Astrocyte (in vitro differentiated cells and primary cell): Measurements from ENCODE around the gene CPNE2. TPM values are rescaled to one million over a fixed set of nuclear protein-coding genes. Genes with fewer than 3 reads are reported as not detected.
"Not testable (repeated sequence)": the region's sequence is repeated elsewhere in the genome, so short reads cannot be mapped to it uniquely, and the experiment has no call there.

Experiments used
- DNase-seq: peaks from one replicate; pipeline ENCODE4 v3.0.0-alpha.2; 2010; ENCODE audit warnings: low read depth
- FAIRE-seq: peaks from 2 replicates; lab custom pipeline; 2011; peaks lifted over from hg19 to GRCh38; lab: Jason Lieb, UNC
- H2AFZ ChIP-seq: 2 replicates; pipeline ENCODE4 v1.6.0; 2012; ENCODE audit warnings: low read depth, low read length, inconsistent platforms
- H3K27ac ChIP-seq: 2 replicates; pipeline ENCODE4 v1.5.1; 2011; ENCODE audit warnings: low read depth, low read length, inconsistent platforms
- H3K27me3 ChIP-seq: 2 replicates; pipeline ENCODE4 v1.6.0; 2011; ENCODE audit warnings: low read length, inconsistent platforms; ENCODE audit not compliant: insufficient read depth
- H3K36me3 ChIP-seq: 2 replicates; pipeline ENCODE4 v1.5.1; 2011; ENCODE audit warnings: low read length, inconsistent platforms; ENCODE audit not compliant: insufficient read depth
- H3K4me1 ChIP-seq: 2 replicates; pipeline ENCODE4 v1.5.1; 2011; ENCODE audit warnings: low read length, inconsistent platforms; ENCODE audit not compliant: insufficient read depth
- H3K4me2 ChIP-seq: 2 replicates; pipeline ENCODE4 v1.6.0; 2012; ENCODE audit warnings: low read length, inconsistent platforms
- H3K4me3 ChIP-seq: 2 replicates; pipeline ENCODE4 v1.5.1; 2011; ENCODE audit warnings: low read depth, mild to moderate bottlenecking, low read length, inconsistent platforms; ENCODE audit not compliant: insufficient read depth
- H3K79me2 ChIP-seq: 2 replicates; pipeline ENCODE4 v1.6.0; 2012; ENCODE audit warnings: mild to moderate bottlenecking, low read length, inconsistent platforms; ENCODE audit not compliant: insufficient read depth
- H3K9ac ChIP-seq: 2 replicates; pipeline ENCODE4 v1.6.0; 2012; ENCODE audit warnings: mild to moderate bottlenecking, low read length, inconsistent platforms
- H3K9me3 ChIP-seq: 2 replicates; pipeline ENCODE4 v1.5.1; 2012; ENCODE audit warnings: low read depth, mild to moderate bottlenecking, low read length, inconsistent platforms; ENCODE audit not compliant: insufficient read depth
- H4K20me1 ChIP-seq: 2 replicates; pipeline ENCODE4 v1.6.0; 2012; ENCODE audit warnings: low read length, inconsistent platforms; ENCODE audit not compliant: insufficient read depth
- H3K27ac Mint-ChIP-seq: one replicate; pipeline ENCODE4 v1.8.0; 2021; ENCODE audit warnings: mild to moderate bottlenecking, mixed read lengths; ENCODE audit not compliant: unreplicated experiment
- H3K27me3 Mint-ChIP-seq: one replicate; pipeline ENCODE4 v1.8.0; 2021; ENCODE audit warnings: low read depth, mixed read lengths; ENCODE audit not compliant: unreplicated experiment
- H3K36me3 Mint-ChIP-seq: one replicate; pipeline ENCODE4 v1.8.0; 2021; ENCODE audit warnings: low read depth, mixed read lengths; ENCODE audit not compliant: unreplicated experiment
- H3K4me1 Mint-ChIP-seq: one replicate; pipeline ENCODE4 v1.8.0; 2021; ENCODE audit warnings: low read depth, mixed read lengths; ENCODE audit not compliant: unreplicated experiment
- H3K4me3 Mint-ChIP-seq: one replicate; pipeline ENCODE4 v1.8.0; 2021; ENCODE audit warnings: mild to moderate bottlenecking, moderate library complexity, mixed read lengths; ENCODE audit not compliant: unreplicated experiment
- H3K9me3 Mint-ChIP-seq: one replicate; pipeline ENCODE4 v1.8.0; 2021; ENCODE audit warnings: mild to moderate bottlenecking, mixed read lengths; ENCODE audit not compliant: unreplicated experiment
- CTCF ChIP-seq: IDR thresholded peaks from 2 replicates; pipeline ENCODE4 v1.5.1; 2011; ENCODE audit warnings: low read depth, mild to moderate bottlenecking, inconsistent platforms, low read length, moderate library complexity; ENCODE audit not compliant: insufficient read depth
- EZH2 ChIP-seq: IDR thresholded peaks from 2 replicates; pipeline ENCODE4 v1.6.1; 2012; ENCODE audit warnings: mild to moderate bottlenecking, low read length, inconsistent platforms; ENCODE audit not compliant: insufficient read depth
- total RNA-seq: library from RNA; stranded (reverse); gene quantifications from 2 replicates; pipeline ENCODE4 v1.2.1, GENCODE V29; 2021

The CPNE2 gene
- total RNA-seq, 1 donor from 2014 or later: 19.3 TPM

DNA sequence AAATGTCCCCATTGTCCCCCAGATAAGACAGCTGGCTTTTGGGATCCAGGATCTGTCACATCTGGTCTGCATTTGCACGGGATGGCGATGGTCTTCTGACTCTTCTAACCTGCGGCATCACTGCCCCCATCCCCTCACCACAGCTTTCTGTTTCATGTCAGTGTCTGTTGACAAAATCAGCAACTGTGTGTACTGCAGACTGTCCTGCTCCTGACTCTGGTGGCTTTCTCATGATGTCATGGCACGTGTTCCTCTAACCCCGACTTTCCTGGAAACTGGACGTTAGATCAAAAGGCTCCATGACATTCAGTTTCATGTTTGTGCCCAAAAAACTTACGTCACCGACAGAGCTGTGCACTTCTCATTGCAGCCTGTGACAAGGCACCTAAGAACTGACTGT, 30.1 kb upstream of the CPNE2 start:
- Mint-ChIP-seq H3K9me3 (peaks cover 2% of the 10 kb centered on the region), H3K27ac (no peak overlapping the region), H3K27me3 (peaks cover 10% of the 10 kb centered on the region), H3K4me3 (no peak overlapping the region), H3K4me1 (no peaks in the 10 kb centered on the region), H3K36me3 (peaks cover 19% of the 10 kb centered on the region)
- Histone ChIP-seq H3K4me3 (no peak overlapping the region), H3K36me3 (peaks cover 3% of the 10 kb centered on the region), H3K9me3 (no peaks in the 10 kb centered on the region), H3K27me3 (no peaks in the 10 kb centered on the region), H3K9ac (no peak overlapping the region), H3K4me2 (no peak overlapping the region), H3K79me2 (no peaks in the 10 kb centered on the region), H3K4me1 (peaks cover 9% of the 10 kb centered on the region), H3K27ac (no peak overlapping the region), H4K20me1 (no peaks in the 10 kb centered on the region), H2AFZ (no peak overlapping the region)
- no peak for TF ChIP-seq CTCF
- TF ChIP-seq EZH2: no peak
- FAIRE-seq (no peak), DNase-seq (no peak)

- not testable (repeated sequence) for H3K4me3 ChIP-seq, H3K4me2 ChIP-seq, H4K20me1 ChIP-seq, H3K9ac ChIP-seq, H3K27me3 ChIP-seq, H3K27ac Mint-ChIP-seq, H2AFZ ChIP-seq, H3K9me3 ChIP-seq, H3K4me3 Mint-ChIP-seq, H3K9me3 Mint-ChIP-seq, DNase-seq, FAIRE-seq, H3K79me2 ChIP-seq, H3K4me1 Mint-ChIP-seq, H3K4me1 ChIP-seq, H3K36me3 ChIP-seq, H3K27ac ChIP-seq
- H3K36me3 Mint-ChIP-seq: peaks cover 19% of the 10 kb centered on the region
- peaks cover 15% of the 10 kb centered on the region for H3K27me3 Mint-ChIP-seq
These were observed 29.2 kb upstream of the CPNE2 start for GRCh38 chr16:57063189-57063588.

DNA sequence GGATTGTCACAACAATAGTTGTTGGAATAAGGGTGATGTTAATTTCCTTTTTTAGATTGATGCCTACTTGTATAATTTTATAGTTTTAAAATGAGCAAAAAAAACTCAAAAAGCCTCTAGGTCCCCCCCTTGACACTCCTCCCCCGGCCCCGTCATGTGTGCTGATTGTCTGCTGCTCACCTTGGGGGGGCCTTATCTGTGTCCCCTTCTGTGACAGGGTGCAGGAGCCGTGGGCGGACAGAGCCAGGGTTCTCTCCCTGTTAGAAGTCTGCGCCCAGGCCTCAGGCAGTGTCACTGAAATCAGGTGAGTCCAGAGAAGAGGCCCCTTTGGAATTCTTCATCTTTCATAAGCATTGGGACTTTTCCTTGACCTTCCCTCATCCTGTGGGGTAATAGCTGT, 27.4 kb upstream of the CPNE2 start:
- Histone ChIP-seq H3K27me3 (no peaks in the 10 kb centered on the region), H3K9me3 (no peaks in the 10 kb centered on the region), H3K4me1 (peaks cover 9% of the 10 kb centered on the region), H3K4me2 (no peak overlapping the region), H3K27ac (no peak overlapping the region), H3K79me2 (no peaks in the 10 kb centered on the region), H4K20me1 (no peaks in the 10 kb centered on the region), H3K36me3 (peaks cover 3% of the 10 kb centered on the region), H3K9ac (no peak overlapping the region), H3K4me3 (no peak overlapping the region), H2AFZ (no peak overlapping the region)
- Mint-ChIP-seq H3K9me3 (peaks cover 3% of the 10 kb centered on the region), H3K27ac (no peak overlapping the region), H3K27me3 (peaks cover 18% of the 10 kb centered on the region), H3K4me1 (no peaks in the 10 kb centered on the region), H3K36me3 (peaks cover 17% of the 10 kb centered on the region), H3K4me3 (no peak overlapping the region)
- FAIRE-seq (no peak), DNase-seq (no peak)
- TF ChIP-seq EZH2 (no peak), CTCF (no peak)
